Vagina (tissue), 2 donors: ENCODE results near the gene URB1. TPM values are rescaled to one million over a fixed set of nuclear protein-coding genes. Genes with fewer than 3 reads are reported as not detected.

Source experiments
- DNase-seq, 2 donors: peaks; one replicate each; pipeline ENCODE4 v3.0.0-alpha.2; 2017; ENCODE audit errors: extremely low spot score in 2 of 2
- H3K27ac ChIP-seq: fragments of 200-600 bp; sonication (generic); one replicate; pipeline ENCODE4 v1.5.1; 2019
- H3K27me3 ChIP-seq: fragments of 200-600 bp; sonication (generic); one replicate; pipeline ENCODE4 v1.5.1; 2019
- H3K36me3 ChIP-seq, 2 donors: fragments of 200-600 bp; sonication (generic); one replicate each; pipeline ENCODE4 v1.5.1; 2017 to 2019
- H3K4me1 ChIP-seq: fragments of 200-600 bp; sonication (generic); one replicate; pipeline ENCODE4 v1.5.1; 2019
- H3K4me3 ChIP-seq, 2 donors: fragments of 200-600 bp; sonication (generic); 1 replicate in 1 of 2; 2 replicates in 1 of 2; pipeline ENCODE4 v1.5.1; 2016 to 2019
- H3K9me3 ChIP-seq: fragments of 200-600 bp; sonication (generic); one replicate; pipeline ENCODE4 v1.5.1; 2019
- CTCF ChIP-seq, 3 experiments: fragments of 450-650 bp in 2 of 3; fragments of 200-600 bp in 1 of 3; sonication (generic) in 1 of 3; IDR thresholded peaks; one replicate each; pipeline ENCODE4 v1.5.1; 2017 to 2019; ENCODE audit warnings: antibody characterized with exemption in 3 of 3, mild to moderate bottlenecking in 2 of 3, moderate library complexity in 2 of 3
- POLR2A ChIP-seq, 2 donors: fragments of 450-650 bp; IDR thresholded peaks; one replicate each; pipeline ENCODE4 v1.6.1; 2017; ENCODE audit warnings: antibody characterized with exemption in 2 of 2, mild to moderate bottlenecking in 2 of 2, moderate library complexity in 2 of 2
- POLR2AphosphoS5 ChIP-seq, 2 donors: sonication (generic); formaldehyde crosslinking; IDR thresholded peaks; one replicate each; pipeline ENCODE4 v1.9.0; 2017; ENCODE audit warnings: antibody characterized with exemption in 2 of 2, mild to moderate bottlenecking in 2 of 2, low read depth in 1 of 2; ENCODE audit not compliant: insufficient read depth in 1 of 2
- intact Hi-C: fragments of 100-400 bp; cut with DNase I; formaldehyde crosslinking; loops from one replicate; pipeline ENCODE4 v1.15.1; 2023
- total RNA-seq: library from RNA; depleted of rRNA; stranded (reverse); fragments of >200 nt; gene quantifications from one replicate; pipeline ENCODE4 v1.2.3, GENCODE V29; 2016

URB1 gene
- total RNA-seq, 1 donor from 2014 or later: 23.8 TPM

GRCh38 chr21:32320059-32320458, 72.8 kb downstream of the URB1 start:
- H3K9me3 ChIP-seq: no peaks in the 10 kb centered on the region
- H3K27ac ChIP-seq: no peak overlapping the region
- H3K36me3 ChIP-seq: peaks cover 0 to 98% of the 10 kb centered on the region in 2 donors
- H3K27me3 ChIP-seq: no peaks in the 10 kb centered on the region
- H3K4me3 ChIP-seq: no peak overlapping the region
- TF ChIP-seq CTCF (IDR thresholded peaks at IDR 0.05) (no peak), POLR2A (IDR thresholded peaks at IDR 0.05) (no peak), POLR2AphosphoS5 (IDR thresholded peaks at IDR 0.05; ENCODE audit: insufficient read depth in 1 of 2, low read depth in 1 of 2) (no peak)
- no peaks in the 10 kb centered on the region for H3K4me1 ChIP-seq
- intact Hi-C loops: no loop called here
- DNase-seq: no peak

DNA sequence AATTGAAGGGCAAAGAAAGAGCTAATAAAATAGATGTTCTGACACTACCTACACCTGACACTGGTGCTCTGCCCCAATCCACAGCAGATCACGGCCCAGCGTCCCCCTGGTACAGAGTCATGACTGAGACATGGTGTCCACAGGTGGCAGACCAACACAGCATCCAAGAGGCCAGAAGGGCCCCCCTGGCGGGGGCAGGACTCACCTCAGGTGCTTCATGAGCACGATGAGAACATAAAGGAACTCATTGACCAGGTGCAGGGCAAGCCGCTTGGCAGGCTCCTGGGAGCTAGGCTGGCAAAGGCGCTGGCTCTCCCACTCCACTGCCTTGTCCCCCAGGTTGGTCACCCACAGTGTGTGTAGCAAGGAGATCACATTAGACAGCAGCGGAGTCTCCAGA, 73.8 kb downstream of the URB1 start:
- Histone ChIP-seq H3K36me3 (peaks cover 0 to 94% of the 10 kb centered on the region in 2 donors), H3K27me3 (no peaks in the 10 kb centered on the region), H3K4me3 (no peak overlapping the region), H3K4me1 (no peaks in the 10 kb centered on the region), H3K27ac (no peak overlapping the region), H3K9me3 (no peaks in the 10 kb centered on the region)
- no peak for DNase-seq
- TF ChIP-seq CTCF (IDR thresholded peaks at IDR 0.05): no peak
- TF ChIP-seq POLR2A (IDR thresholded peaks at IDR 0.05): no peak
- TF ChIP-seq POLR2AphosphoS5 (IDR thresholded peaks at IDR 0.05; ENCODE audit: insufficient read depth in 1 of 2, low read depth in 1 of 2): no peak
- intact Hi-C loops: no loop called here

DNA sequence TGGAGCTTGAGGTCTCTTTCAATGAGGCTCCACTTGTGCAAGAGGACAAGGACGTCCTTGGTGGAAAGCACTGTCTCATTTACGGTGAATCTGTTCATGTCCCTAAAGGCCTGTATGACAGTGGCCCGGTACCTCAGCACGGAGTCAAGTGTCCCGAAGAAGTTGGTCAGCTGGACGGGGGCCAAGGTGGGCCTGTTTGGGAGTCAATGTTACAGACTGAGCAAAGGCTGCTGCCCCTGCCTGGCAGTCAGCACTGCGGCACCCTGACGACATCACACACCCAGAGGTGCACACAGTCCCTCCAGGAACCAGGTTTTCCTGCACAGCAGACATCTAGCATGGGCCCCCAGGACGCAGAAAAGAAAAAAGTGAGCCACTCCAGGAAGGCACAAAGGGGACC, 75.1 kb downstream of the URB1 start:
- TF ChIP-seq POLR2A (IDR thresholded peaks at IDR 0.05) (no peak), POLR2AphosphoS5 (IDR thresholded peaks at IDR 0.05; ENCODE audit: insufficient read depth in 1 of 2, low read depth in 1 of 2) (no peak), CTCF (IDR thresholded peaks at IDR 0.05) (no peak)
- Histone ChIP-seq H3K4me1 (no peaks in the 10 kb centered on the region), H3K27me3 (no peaks in the 10 kb centered on the region), H3K27ac (no peak overlapping the region), H3K36me3 (peaks cover 0 to 88% of the 10 kb centered on the region in 2 donors), H3K4me3 (no peak overlapping the region), H3K9me3 (no peaks in the 10 kb centered on the region)
- DNase-seq: no peak
- intact Hi-C loops: no loop called here

- Histone ChIP-seq H3K9me3 (no peaks in the 10 kb centered on the region), H3K4me3 (no peak overlapping the region), H3K36me3 (peaks cover 0 to 82% of the 10 kb centered on the region in 2 donors), H3K27ac (no peak overlapping the region), H3K4me1 (no peaks in the 10 kb centered on the region), H3K27me3 (no peaks in the 10 kb centered on the region)
- intact Hi-C loops: no loop called here
- DNase-seq: no peak
- TF ChIP-seq POLR2A (IDR thresholded peaks at IDR 0.05): no peak
- no peak for TF ChIP-seq POLR2AphosphoS5 (IDR thresholded peaks at IDR 0.05; ENCODE audit: insufficient read depth in 1 of 2, low read depth in 1 of 2)
- no peak for TF ChIP-seq CTCF (IDR thresholded peaks at IDR 0.05)
These were observed 76.2 kb downstream of the URB1 start for GRCh38 chr21:32316361-32317215.
